Lower lobe of right lung (tissue), 2 donors: ENCODE results near the gene RASAL2. TPM values are rescaled to one million over a fixed set of nuclear protein-coding genes. Genes with fewer than 3 reads are reported as not detected.

Source experiments
- ATAC-seq, 2 donors: fragments of 200-7000 bp; cut with Tn5 transposase; one replicate each; pipeline ENCODE4 v1.9.1; 2020 to 2022; ENCODE audit warnings: mild to moderate bottlenecking in 2 of 2, moderate library complexity in 2 of 2
- DNase-seq: peaks from one replicate; pipeline ENCODE4 v3.0.0-alpha.2; 2020
- H3K27ac ChIP-seq: fragments of 200-600 bp; one replicate; pipeline ENCODE4 v1.8.0; 2022
- H3K27me3 ChIP-seq: fragments of 200-600 bp; one replicate; pipeline ENCODE4 v1.8.0; 2022; ENCODE audit warnings: low read depth
- H3K36me3 ChIP-seq: fragments of 200-600 bp; one replicate; pipeline ENCODE4 v1.8.0; 2022; ENCODE audit warnings: mild to moderate bottlenecking
- H3K4me1 ChIP-seq: fragments of 200-600 bp; one replicate; pipeline ENCODE4 v1.8.0; 2022
- H3K4me3 ChIP-seq: fragments of 200-600 bp; one replicate; pipeline ENCODE4 v1.8.0; 2022; ENCODE audit warnings: mild to moderate bottlenecking
- H3K9me3 ChIP-seq: fragments of 200-600 bp; one replicate; pipeline ENCODE4 v1.8.0; 2022
- CTCF ChIP-seq: fragments of 200-600 bp; IDR thresholded peaks from one replicate; pipeline ENCODE4 v1.8.0; 2022; ENCODE audit warnings: antibody characterized with exemption, mild to moderate bottlenecking
- intact Hi-C: fragments of 100-400 bp; cut with DNase I; formaldehyde crosslinking; loops from one replicate; pipeline ENCODE4 v1.11.0; 2022
- total RNA-seq: library from RNA; stranded (reverse); fragmentation: NEBNext Ultra II Directional; extraction: Animal tissue kit (Norgen Biotek cat#: 25700); gene quantifications from one replicate; pipeline ENCODE4 v1.2.1, GENCODE V29; 2021
- donor health status: DM: no; HTN: yes; CAD: no; lungs with severe emphysema.

RASAL2 gene
- total RNA-seq, 1 donor from 2014 or later, result 48.3 TPM

- TF ChIP-seq CTCF, result no peak
- DNase-seq, result no peak
- H3K27me3 ChIP-seq, result no peaks in the 10 kb centered on the region
- H3K36me3 ChIP-seq, result no peaks in the 10 kb centered on the region
- peak overlapping the region; percentile 60 for H3K27ac ChIP-seq
- H3K4me1 ChIP-seq, result peaks cover 70% of the 10 kb centered on the region
- intact Hi-C loops, result no loop called here
- H3K4me3 ChIP-seq, result no peak overlapping the region
- peak in 1 of 2 donors; percentile 43 for ATAC-seq
- H3K9me3 ChIP-seq, result no peaks in the 10 kb centered on the region
Observed at GRCh38 chr1:178057141-178057765, 36.7 kb upstream of the RASAL2 start.

GRCh38 chr1:178057912-178058534, 35.9 kb upstream of the RASAL2 start:
- TF ChIP-seq CTCF, result no peak
- peaks cover 64% of the 10 kb centered on the region for H3K4me1 ChIP-seq
- no peaks in the 10 kb centered on the region for H3K36me3 ChIP-seq
- no peaks in the 10 kb centered on the region for H3K27me3 ChIP-seq
- ATAC-seq, result peak; percentile 14 to 50
- no peak for DNase-seq
- intact Hi-C loops, result no loop called here
- H3K4me3 ChIP-seq, result no peak overlapping the region
- no peaks in the 10 kb centered on the region for H3K9me3 ChIP-seq
- H3K27ac ChIP-seq, result peak overlapping the region; percentile 60

GRCh38 chr1:178060789-178061556, 32.9 kb upstream of the RASAL2 start:
- peak overlapping the region; percentile 64 for H3K27ac ChIP-seq
- TF ChIP-seq CTCF, result no peak

GRCh38 chr1:178061620-178062019, 32.3 kb upstream of the RASAL2 start:
- ATAC-seq (no peak), DNase-seq (no peak)
- Histone ChIP-seq H3K27me3 (no peaks in the 10 kb centered on the region), H3K9me3 (no peaks in the 10 kb centered on the region), H3K36me3 (no peaks in the 10 kb centered on the region), H3K4me1 (peaks cover 46% of the 10 kb centered on the region), H3K27ac (peak overlapping the region; percentile 64), H3K4me3 (no peak overlapping the region)
- TF ChIP-seq CTCF, result no peak
- intact Hi-C loops, result no loop called here

More at GRCh38 chr1:178060789-178061556, 32.9 kb upstream of the RASAL2 start:
- ATAC-seq, result peak in 1 of 2 donors; percentile 9
- H3K36me3 ChIP-seq, result no peaks in the 10 kb centered on the region
- peaks cover 53% of the 10 kb centered on the region for H3K4me1 ChIP-seq
- no peak overlapping the region for H3K4me3 ChIP-seq
- no peaks in the 10 kb centered on the region for H3K27me3 ChIP-seq
- intact Hi-C loops, result no loop called here
- DNase-seq, result no peak
- no peaks in the 10 kb centered on the region for H3K9me3 ChIP-seq

GRCh38 chr1:178064191-178064821, 29.6 kb upstream of the RASAL2 start:
- H3K36me3 ChIP-seq, result no peaks in the 10 kb centered on the region
- intact Hi-C loops, result no loop called here
- H3K4me3 ChIP-seq, result no peak overlapping the region
- H3K9me3 ChIP-seq, result no peaks in the 10 kb centered on the region
- H3K4me1 ChIP-seq, result peaks cover 23% of the 10 kb centered on the region
- H3K27me3 ChIP-seq, result no peaks in the 10 kb centered on the region
- DNase-seq (no peak), ATAC-seq (no peak)
- H3K27ac ChIP-seq, result no peak overlapping the region
- TF ChIP-seq CTCF, result no peak
